ENCODE data around the gene TRPV2.

The TRPV2 gene

DNA sequence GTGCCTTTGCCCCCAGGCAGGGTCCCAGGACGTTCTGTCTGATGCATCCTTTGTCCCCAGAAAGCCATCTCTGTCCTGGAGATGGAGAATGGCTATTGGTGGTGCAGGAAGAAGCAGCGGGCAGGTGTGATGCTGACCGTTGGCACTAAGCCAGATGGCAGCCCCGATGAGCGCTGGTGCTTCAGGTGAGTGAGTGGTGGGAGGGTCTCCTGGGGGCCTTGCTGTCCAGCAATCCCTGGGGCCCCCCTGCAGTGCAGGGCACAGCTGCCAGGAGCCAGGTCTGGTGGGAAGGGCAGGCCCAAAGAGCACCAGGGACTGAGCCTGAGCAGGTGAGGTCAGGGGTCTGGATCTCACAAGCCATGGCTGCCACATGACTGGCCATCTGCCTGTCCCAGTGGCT is 18.1 kb downstream of the TRPV2 start:
- POLR2A ChIA-PET = interaction anchor here (0.7 kb wide), 1 partner anchor 8 kb away, joined by 3 read pairs; no protein-coding TSS in a partner anchor
- TF ChIP-seq FOXA1 (IDR thresholded peaks at IDR 0.05) (no peak), HDGF (IDR thresholded peaks at IDR 0.05; ENCODE audit: borderline replicate concordance) (no peak), CTBP1 (IDR thresholded peaks at IDR 0.05; ENCODE audit: borderline replicate concordance) (no peak), FOXK2 (IDR thresholded peaks at IDR 0.05) (no peak), L3MBTL2 (conservative IDR thresholded peaks at IDR 0.05) (no peak)
- DNase-seq (ENCODE audit: extremely low spot score) = no peak
- CTCF ChIA-PET = no interaction called here

DNA sequence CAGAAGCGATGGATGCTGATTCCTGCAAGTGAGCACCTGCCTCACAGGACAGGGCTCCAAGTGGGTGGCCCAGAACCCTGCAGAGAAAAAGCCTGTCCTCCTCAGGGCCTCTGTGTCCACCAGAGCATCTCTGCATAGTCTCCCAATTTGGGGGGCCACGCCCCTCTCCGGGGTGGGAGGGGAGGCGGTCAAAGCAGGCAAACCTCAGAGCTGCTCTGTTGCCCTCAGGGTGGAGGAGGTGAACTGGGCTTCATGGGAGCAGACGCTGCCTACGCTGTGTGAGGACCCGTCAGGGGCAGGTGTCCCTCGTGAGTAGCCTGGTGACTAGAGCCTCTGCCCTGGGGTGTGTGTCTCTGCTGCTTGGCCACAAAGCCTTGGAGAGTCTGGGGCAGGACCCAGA is 19.3 kb downstream of the TRPV2 start:
- TF ChIP-seq NFRKB (IDR thresholded peaks at IDR 0.05) (no peak), ELF4 (IDR thresholded peaks at IDR 0.05) (no peak), TARDBP (IDR thresholded peaks at IDR 0.05) (no peak), HDGF (IDR thresholded peaks at IDR 0.05; ENCODE audit: borderline replicate concordance) (no peak), LEF1 (IDR thresholded peaks at IDR 0.05; ENCODE audit: borderline replicate concordance) (no peak), FOXK2 (IDR thresholded peaks at IDR 0.05) (no peak), BHLHE40 (IDR thresholded peaks at IDR 0.05; ENCODE audit: borderline replicate concordance) (no peak), ZNF384 (IDR thresholded peaks at IDR 0.05) (no peak)
- TF ChIP-seq, protein P1, sequence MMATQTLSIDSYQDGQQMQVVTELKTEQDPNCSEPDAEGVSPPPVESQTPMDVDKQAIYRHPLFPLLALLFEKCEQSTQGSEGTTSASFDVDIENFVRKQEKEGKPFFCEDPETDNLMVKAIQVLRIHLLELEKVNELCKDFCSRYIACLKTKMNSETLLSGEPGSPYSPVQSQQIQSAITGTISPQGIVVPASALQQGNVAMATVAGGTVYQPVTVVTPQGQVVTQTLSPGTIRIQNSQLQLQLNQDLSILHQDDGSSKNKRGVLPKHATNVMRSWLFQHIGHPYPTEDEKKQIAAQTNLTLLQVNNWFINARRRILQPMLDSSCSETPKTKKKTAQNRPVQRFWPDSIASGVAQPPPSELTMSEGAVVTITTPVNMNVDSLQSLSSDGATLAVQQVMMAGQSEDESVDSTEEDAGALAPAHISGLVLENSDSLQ (IDR thresholded peaks at IDR 0.05) = no peak
- DNase-seq (ENCODE audit: extremely low spot score) = no peak
- ChIA-PET POLR2A (interaction anchor here (0.8 to 8.5 kb wide), 2 partner anchors 7 to 51 kb away, joined by 3 to 175 read pairs; no protein-coding TSS in a partner anchor), CTCF (interaction anchor here (0.7 kb wide), 1 partner anchor 11 kb away, joined by 3 read pairs; no protein-coding TSS in a partner anchor)

DNA sequence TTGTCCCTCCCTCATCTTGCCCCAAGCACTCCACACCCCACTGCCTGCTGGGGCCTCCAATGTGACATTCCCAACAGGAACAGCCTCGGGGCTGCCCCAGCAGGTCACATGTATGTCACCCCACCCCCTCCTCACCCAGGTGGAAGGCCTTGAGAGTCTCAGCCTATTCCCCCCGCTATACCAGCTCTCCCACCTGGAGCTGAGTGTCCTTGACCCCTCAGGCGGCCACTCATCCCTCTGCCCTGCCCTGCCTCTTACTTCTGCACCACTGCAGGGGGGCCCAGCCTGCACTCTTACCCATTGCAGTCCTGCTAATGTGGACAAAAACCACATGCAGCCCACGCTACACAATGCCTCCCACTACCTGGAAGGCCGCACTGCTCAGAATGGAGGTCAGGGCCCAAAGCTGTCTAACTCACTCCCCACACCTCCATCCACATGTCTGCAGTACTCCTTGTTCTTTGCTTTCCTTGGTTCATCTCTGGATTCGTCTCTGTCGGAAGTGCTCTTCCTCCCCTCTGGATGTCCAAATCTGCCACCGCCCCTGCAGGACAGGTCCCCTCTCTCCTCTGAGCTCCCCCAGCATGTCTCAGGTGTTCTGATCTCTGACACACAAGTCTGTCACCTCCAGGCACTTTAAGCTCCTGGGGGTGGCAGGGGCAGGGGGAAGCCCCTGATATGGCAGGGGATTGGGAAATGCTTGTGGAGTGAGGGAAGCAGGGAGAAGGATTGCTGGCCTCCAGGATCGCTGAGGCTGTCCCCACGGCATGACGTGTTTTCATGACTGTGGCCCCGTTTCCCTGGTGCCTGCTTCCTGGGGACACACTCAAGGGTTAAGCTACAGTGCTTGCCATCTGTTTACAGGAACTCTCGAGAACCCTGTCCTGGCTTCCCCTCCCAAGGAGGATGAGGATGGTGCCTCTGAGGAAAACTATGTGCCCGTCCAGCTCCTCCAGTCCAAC is 20.8 kb downstream of the TRPV2 start:
- DNase-seq (ENCODE audit: extremely low spot score) = no peak
- CTCF ChIA-PET = interaction anchor here (0.6 to 1.2 kb wide), 2 partner anchors 8 to 229 kb away, joined by 3 to 4 read pairs; no protein-coding TSS in a partner anchor
- POLR2A ChIA-PET = interaction anchor here (0.6 to 8.5 kb wide), 4 partner anchors 8 to 221 kb away, joined by 4 to 175 read pairs (median 54); partner anchors contain the start of genes NCOR1 and TRPV2
- no peak for TF ChIP-seq ZNF384 (IDR thresholded peaks at IDR 0.05)
- TF ChIP-seq L3MBTL2 (conservative IDR thresholded peaks at IDR 0.05) = no peak
- TF ChIP-seq NFRKB (IDR thresholded peaks at IDR 0.05) = no peak
- TF ChIP-seq HDGF (IDR thresholded peaks at IDR 0.05; ENCODE audit: borderline replicate concordance) = no peak
- TF ChIP-seq FOXA1 (IDR thresholded peaks at IDR 0.05) = no peak
- no peak for TF ChIP-seq BHLHE40 (IDR thresholded peaks at IDR 0.05; ENCODE audit: borderline replicate concordance)
- no peak for TF ChIP-seq FOXK2 (IDR thresholded peaks at IDR 0.05)
- TF ChIP-seq ARNT (IDR thresholded peaks at IDR 0.05) = no peak
- no peak for TF ChIP-seq FOXM1 (IDR thresholded peaks at IDR 0.05; ENCODE audit: borderline replicate concordance)
- no peak for TF ChIP-seq TARDBP (IDR thresholded peaks at IDR 0.05)
- no peak for TF ChIP-seq CTBP1 (IDR thresholded peaks at IDR 0.05; ENCODE audit: borderline replicate concordance)
- TF ChIP-seq SP1 (IDR thresholded peaks at IDR 0.05) = no peak
- TF ChIP-seq ELF4 (IDR thresholded peaks at IDR 0.05) = no peak
- TF ChIP-seq, protein P1 (IDR thresholded peaks at IDR 0.05) = no peak
- no peak for TF ChIP-seq SUZ12 (IDR thresholded peaks at IDR 0.05)
- TF ChIP-seq LEF1 (IDR thresholded peaks at IDR 0.05; ENCODE audit: borderline replicate concordance) = no peak

DNA sequence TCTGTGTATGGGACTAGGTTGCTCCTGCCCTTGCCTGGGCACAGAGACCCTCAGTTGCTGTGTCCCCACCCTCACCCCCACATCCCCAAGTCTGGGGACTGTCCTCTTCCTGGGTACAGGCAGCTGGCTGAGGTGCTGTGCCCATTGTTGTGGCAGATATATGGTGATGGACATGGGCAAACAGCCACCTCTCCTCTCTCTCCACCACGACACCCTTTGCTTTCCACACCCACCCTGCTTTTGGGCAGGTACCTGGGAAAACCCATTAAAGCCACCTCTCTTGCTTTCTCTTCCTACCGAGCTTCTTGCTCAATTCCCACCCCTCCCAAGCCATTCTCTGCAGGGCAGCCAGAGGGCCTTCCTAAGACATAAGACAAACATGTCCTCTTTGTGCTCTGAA is 21.7 kb downstream of the TRPV2 start:
- POLR2A ChIA-PET = interaction anchor here (2.1 to 8.5 kb wide), 4 partner anchors 9 to 71 kb away, joined by 7 to 175 read pairs (median 60); partner anchors contain the start of gene TRPV2
- CTCF ChIA-PET = interaction anchor here (1.2 kb wide), 1 partner anchor 9 kb away, joined by 3 read pairs; no protein-coding TSS in a partner anchor
- TF ChIP-seq FOXK2 (IDR thresholded peaks at IDR 0.05) (no peak), SUZ12 (IDR thresholded peaks at IDR 0.05) (no peak), FOXM1 (IDR thresholded peaks at IDR 0.05; ENCODE audit: borderline replicate concordance) (no peak), HDGF (IDR thresholded peaks at IDR 0.05; ENCODE audit: borderline replicate concordance) (no peak), ELF4 (IDR thresholded peaks at IDR 0.05) (no peak), BHLHE40 (IDR thresholded peaks at IDR 0.05; ENCODE audit: borderline replicate concordance) (no peak), FOXA1 (IDR thresholded peaks at IDR 0.05) (no peak), L3MBTL2 (conservative IDR thresholded peaks at IDR 0.05) (no peak), CTBP1 (IDR thresholded peaks at IDR 0.05; ENCODE audit: borderline replicate concordance) (no peak), SP1 (IDR thresholded peaks at IDR 0.05) (no peak), NFRKB (IDR thresholded peaks at IDR 0.05) (no peak), ARNT (IDR thresholded peaks at IDR 0.05) (no peak), ZNF384 (IDR thresholded peaks at IDR 0.05) (no peak), TARDBP (IDR thresholded peaks at IDR 0.05) (no peak), LEF1 (IDR thresholded peaks at IDR 0.05; ENCODE audit: borderline replicate concordance) (no peak)
- TF ChIP-seq, protein P1 (IDR thresholded peaks at IDR 0.05) = no peak
- DNase-seq (ENCODE audit: extremely low spot score) = no peak

DNA sequence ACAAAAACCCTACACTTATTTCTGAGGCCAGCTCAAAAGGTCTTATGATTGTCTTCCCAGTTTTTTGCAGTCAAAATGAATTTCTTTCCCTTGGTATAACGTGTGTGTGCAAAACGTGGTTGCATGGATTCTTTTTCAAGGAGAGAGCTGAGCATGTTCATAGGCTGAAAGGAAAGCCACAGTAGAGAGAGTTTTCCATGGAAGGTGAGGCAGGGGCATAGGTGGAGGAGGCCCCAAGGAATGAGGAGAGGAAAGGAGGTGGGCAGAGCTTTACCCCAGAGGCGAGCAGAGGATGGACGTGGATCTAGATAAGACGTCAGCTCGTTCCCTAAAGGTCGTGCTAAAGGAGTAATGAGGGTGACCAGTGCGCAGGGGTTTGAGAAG is 22.8 kb downstream of the TRPV2 start:
- DNase-seq (ENCODE audit: extremely low spot score) = no peak
- TF ChIP-seq ARNT (IDR thresholded peaks at IDR 0.05) (no peak), ELF4 (IDR thresholded peaks at IDR 0.05) (0 out of 2 replicates have a peak, but pooled peaks have one; percentile 31), NFRKB (IDR thresholded peaks at IDR 0.05) (peak; percentile 72; the same call in 1 of the 2 replicates), SP1 (IDR thresholded peaks at IDR 0.05) (no peak), L3MBTL2 (conservative IDR thresholded peaks at IDR 0.05) (peak; percentile 89)
- POLR2A ChIA-PET = interaction anchor here (0.6 to 8.5 kb wide), 50 partner anchors 10 to 842 kb away, joined by 3 to 175 read pairs (median 6); partner anchors contain the start of genes CENPV, COPS3, LRRC75A and TRPV2
- CTCF ChIA-PET = interaction anchor here (0.6 to 2.1 kb wide), 7 partner anchors 9 to 83 kb away, joined by 3 to 25 read pairs (median 4); no protein-coding TSS in a partner anchor

Data from HEK293T (cell line).